GM21515 (cell line): Measurements from ENCODE around the gene CNDP2.
A peak's percentile ranks its signal among the peaks of the same experiment; 100 is the strongest.

ENCODE experiments used
- ATAC-seq: cut with Tn5 transposase; IDR thresholded peaks from one replicate; pipeline ENCODE4 v1.9.1; 2021; ENCODE audit not compliant: unreplicated experiment

Gene CNDP2

DNA sequence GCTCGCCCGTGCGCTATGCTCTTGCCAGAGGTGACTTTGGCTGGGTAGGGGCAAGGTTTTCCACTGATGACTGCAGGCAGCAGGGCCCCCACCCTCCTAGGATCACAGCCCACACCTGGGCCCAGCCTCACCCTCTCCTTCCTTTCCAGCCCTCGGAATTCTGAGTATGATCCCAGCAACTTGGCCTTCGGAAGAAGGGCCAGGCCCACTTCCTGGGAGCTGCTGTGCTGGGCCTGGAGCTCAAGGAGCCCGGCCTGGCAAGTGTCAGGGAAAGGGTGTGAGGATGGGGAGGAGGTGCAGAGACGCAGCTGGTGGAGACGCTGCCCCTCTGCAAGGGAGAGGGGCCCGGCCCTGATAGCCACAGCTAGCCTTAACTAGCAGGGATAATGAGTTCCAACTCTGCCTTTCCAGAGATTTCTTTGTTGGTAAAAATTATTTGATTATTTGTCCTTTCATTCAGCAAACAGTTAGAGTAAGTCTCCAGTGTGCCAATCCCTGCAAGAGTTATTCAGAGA, 36.4 kb downstream of the CNDP2 start:
- ATAC-seq = no peak

DNA sequence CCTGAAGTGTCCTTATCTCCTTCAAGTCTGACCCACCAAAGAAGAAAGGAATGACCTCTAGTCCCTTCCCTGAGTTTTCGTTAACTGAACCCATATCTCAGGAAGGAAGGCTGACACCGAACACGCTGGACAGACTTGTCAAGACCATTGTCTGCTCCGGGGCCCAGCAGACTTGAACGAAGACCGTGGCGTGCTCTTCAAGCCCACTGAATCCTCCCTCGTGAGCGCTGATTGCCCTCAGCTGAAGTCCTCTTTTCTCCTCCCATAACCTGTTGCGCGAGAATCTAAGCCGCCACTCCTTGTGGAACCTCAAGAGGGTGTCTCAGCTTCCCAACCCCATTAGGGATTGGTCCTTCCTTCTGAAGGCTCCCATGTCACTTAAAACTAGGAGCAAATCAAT, 37.5 kb downstream of the CNDP2 start:
- no peak for ATAC-seq

DNA sequence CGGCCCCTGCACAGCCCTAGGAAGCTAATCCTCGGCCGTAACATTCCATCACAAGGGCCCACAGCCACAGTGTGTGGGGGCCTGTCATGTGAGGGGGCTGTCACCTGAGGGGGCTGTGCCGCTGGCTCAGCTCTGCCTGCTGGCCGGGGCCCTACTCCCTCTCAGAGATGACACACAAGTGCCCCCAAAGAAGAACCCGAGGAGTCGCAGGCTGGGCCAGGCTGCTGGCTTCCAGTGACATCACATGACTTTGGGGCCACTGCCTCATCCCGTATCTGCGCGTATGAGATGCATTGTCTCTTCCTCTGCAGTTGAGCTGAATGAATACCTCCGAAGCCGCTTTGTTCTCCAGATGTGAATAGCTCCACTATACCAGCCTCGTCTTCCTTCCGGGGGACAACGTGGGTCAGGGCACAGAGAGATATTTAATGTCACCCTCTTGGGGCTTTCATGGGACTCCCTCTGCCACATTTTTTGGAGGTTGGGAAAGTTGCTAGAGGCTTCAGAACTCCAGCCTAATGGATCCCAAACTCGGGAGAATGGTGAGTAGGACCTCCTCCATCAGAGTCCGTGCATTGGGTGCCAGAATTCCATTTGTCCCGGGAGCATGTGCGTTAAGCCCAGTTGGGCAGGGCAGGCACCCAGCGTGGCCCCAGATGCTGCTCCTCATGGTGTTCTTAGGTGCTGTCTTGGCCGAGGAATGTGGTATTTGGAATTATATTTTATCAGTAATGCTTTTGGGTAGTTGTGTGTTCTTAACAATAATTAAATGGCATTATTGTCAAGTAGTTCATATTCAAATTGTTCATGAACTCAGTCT, 38.2 kb downstream of the CNDP2 start, which contains the start of gene CNDP1:
TSS of gene CNDP1 (plus strand) at position 351 of the 820 bp plus-strand sequence. CDS start at position 519, 168 bp downstream.
- no peak for ATAC-seq

DNA sequence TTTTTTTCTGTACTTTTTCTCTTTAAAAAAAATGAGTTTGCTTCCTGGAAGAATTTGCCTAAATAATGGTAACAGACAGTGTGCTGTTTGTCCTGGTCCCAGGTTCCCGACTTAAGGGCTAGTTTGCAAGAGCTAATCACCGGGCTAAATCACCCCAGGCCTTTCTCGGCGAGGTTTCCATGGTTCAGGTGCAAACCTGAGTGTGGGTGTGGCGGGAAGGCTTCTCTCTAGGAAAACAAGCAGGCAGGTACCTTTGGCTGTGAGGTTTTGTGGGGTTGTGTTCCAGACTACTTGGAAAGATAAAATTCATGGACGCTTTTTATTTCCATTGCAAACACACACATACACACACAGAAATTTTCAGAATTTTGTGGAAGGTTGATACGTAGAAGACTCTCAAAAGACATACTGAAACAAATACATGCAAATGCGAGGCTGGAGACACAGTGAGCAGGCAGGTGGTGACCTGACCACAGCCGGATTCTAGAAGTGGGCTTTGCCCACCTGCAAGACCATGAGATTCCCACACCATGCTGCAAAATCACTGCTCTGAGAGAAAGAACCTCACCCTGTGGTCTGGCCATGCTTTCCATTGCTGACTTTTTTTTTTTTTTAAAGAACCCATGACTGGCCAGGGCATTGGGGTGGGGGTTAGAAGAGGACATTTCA, 39.0 kb downstream of the CNDP2 start:
- ATAC-seq = no peak

DNA sequence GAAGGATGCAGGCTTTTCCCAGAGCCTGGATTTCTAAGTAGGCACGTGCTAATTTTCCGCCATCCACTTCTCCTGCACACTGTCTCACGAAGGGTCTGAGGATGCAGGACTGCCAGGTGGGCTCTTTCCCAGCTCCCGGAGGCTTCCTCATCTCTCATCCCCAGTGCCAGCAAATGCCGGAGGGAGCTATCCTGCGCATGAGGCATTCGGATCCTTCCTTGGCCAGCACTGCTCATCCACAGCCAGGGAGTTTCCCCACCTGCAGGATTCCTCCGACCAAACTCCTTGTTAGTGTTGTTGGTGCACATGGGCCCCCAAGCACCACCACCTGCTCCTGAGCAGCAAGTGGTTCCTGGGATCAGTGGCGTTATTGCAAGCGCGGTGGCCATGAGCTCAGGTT, 43.1 kb downstream of the CNDP2 start:
- ATAC-seq = no peak

DNA sequence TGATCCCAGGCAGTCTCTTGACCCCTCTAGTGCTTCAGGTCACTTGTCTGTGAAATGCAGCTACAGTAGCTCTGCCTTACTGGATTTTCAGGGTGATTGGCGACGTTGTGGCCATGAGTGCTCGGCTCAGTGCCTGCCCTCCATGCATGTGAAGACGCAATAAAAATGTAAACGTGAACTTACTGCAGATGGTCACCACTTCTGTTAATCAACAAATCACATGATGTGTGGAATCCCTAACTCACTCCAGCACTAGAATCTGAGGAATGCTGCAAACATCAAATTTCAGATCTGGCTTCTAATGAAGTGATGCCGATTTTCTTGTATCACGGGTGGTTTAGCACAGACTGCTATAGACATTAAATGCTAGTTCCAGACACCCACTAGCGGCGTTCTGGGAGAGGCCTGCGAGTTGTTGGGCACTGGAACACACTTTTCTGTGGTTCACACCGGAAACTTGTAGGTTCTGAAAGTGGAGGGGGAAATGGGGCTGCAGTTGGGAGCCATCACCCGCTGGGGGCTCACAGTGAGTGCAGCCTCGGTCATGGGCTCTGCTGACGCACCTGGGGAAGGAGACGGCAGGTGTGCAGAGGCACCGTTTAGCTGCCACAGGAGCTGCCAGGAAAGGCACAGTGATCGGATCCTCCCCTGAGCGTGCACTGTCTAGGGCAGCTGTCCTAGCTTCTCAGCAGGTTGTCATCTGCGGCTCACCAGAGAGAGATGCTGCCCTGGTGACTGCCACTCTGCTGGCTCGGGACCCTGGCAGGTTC, 44.7 kb downstream of the CNDP2 start:
- ATAC-seq = no peak

DNA sequence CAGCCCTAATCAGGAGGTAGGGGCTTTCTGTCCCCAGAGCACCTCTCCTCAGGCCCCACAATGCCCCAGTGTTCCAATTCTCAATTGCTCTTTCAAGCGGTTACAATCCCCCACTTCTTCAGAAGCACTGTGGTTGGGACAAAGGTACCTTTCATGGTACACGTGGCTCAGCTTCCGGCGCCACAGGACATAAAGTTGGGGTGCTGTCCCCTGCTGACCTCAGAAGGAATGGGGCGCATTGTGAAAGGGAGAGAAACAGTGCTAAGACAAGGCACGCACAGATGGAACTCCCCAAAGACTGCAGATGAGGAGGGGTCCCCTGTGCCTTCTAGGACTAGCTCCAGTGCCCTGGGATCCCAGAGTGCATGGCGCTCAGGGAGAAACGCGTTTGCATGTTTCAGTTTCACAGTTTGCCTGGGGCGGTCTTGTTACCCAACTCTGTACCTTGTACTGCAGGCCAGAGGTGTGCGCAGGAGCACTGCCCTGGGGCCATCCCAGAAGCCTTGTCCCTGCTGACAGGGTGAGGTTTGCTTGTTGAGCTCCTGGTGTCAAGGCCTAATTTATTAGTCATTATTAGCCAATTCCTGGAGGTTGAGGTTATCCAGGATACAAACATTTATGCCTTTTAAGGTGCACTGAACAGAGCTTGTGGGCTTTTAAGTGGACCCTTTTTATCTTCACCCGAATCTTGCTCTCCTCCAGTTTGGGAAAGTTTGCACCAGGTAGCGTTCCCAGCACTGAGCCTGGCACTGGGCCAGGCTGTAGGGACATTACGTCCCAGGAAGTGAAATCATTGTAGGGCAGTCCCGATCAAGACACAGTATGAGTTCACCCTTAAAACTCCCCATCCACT, 45.8 kb downstream of the CNDP2 start:
- ATAC-seq = no peak

DNA sequence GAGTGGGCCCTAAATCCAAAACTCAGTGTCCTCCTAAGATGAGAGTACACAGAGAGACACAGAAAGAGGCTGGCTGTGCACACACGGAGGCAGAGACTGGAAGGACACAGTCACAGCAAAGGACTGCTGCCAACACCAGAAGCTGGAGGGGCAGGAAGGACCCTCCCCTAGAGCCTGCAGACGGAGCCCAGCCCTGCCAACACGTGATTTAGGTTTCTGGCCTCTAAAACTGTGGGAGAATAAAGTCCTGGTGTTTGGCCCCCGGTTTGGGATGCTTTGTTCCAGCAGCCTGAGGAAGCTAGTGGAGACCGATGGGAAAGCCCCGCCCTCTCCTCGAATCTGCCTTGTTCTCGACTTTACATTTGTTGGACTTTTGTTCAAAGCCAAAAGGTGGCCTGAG, 48.7 kb downstream of the CNDP2 start:
- no peak for ATAC-seq

DNA sequence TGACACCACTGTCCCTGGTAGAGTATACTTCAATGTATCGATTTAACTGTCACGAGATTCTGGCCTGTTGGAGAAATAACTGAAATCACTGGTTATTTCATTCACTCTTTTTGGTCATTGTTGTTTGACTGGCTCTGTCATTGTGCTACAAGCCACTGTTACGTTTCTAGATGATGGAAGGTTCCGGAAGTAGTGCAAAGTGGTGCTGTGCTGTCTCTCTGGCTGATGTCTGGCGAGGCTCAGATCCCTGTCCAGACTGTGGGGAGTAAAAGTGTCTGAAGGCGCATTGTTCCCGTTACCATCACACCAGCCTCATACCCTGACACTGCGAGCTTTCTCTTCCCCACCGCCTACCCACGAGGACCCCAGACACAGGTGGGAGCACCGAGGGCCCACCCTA, 49.8 kb downstream of the CNDP2 start:
- no peak for ATAC-seq

DNA sequence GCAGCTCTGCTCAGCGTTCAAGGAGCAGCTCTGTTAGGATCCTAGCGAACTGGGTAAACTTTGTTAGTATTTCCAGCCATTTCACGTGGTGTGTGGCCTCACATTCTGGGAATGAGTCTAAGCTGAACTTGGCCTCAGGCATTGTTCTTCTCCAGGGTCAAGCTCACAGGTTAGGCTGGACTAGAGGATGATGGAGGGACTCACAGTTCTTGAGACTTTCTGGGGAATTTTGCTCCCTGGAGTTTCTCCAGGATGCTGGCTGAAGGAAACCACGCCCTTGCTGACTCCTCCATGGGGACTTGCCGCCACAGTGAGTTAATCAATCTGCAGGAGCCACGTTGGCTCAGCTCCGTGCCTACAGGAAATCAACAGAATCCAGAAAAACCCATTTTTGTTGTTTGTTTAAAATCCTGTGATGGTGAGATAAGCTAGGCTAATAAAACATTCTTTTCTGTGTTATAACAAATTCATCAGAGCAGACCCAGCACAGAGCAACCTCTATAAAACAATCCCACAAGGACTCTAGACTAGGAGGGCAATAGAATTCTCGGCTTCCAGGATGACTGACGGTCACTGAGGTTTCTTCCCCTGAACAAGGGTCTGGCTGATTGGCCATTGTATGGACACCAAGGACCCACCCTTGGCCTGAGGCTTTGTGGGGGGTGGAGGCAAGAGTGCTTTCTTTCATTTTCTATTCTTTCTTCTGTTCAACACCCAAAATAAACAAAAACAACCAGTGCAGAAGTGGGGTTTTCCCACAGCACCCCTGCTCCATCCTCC, 50.8 kb downstream of the CNDP2 start:
- no peak for ATAC-seq

DNA sequence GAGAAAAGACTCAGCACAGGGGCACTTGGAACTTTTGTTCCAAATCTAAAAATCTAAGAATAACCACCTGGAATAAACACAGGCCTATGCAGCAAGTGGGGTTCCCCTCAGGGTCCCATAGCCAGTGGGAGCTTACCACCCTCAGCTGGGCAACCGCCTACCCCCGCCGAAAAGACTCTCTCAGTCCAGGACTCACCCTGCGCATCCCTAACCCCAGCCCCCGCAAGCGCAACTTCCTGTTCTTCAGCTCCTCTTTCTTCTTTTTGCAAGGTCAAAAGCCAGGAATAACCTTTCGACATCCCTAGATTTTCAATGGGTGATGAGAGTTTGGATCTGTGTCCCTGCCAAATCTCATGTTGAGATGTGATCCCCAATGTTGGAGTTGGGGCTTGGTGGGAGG, 51.7 kb downstream of the CNDP2 start:
- no peak for ATAC-seq

DNA sequence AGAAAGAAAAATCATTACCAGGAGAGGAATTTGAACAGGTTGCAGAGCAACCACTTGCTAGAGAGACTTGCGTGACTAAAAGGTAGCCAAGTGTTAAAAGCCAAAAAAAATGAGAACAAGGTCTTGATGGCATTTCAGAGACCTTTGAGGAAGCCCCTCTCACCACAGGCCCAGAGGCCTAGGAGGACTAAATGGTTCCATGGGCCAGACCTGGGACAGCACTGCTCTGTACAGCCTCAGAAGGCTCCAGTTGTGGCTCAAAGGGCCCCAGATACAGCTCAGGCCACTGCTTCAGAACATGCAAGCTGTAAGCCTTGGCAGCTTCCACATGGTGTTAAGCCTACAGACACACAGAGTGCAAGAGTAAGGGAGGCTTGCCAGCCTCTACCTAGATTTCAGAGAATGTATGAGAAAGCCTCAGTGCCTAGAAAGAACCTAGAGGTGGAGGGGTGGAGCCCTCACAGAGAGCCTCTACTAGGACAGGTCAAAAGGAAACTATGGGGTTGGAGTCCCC, 53.5 kb downstream of the CNDP2 start:
- no peak for ATAC-seq

DNA sequence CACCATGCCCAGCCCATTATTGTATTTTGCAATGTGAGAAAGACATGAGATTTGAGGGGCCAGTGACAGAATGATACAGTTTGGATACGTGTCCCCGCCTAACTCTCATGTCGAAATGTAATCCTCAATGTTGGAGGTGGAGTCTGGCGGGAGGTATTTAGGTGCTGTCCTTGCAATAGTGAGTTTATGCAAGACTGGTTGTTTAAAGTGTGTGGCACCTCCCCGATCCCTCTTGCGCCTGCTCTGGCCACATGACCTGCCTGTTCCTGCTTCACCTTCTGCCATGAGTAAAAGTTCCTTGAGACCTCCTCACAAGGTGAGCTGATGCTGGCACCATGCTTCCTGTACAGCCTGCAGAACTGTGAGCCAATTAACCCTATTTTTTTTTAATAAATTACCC, 54.7 kb downstream of the CNDP2 start:
- ATAC-seq = no peak

DNA sequence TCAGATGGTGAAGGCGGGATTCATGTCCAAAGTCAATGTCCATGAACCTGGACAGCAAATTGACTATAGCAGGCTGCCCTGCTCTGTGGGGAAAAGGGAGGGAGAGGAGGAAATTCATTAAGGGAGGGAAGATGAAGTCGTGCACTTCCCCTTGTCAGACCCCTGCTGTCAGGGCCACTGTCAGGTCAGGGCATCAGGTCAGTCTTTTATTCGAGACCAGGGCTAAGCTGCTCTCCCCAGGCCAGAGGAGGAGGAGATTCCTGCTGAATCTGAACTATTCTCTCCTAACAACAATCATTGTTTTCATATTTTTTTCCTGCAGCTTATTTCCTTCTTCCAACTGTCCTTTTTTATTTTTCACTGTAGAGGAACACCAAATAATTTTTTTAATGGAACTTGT, 55.3 kb downstream of the CNDP2 start:
- no peak for ATAC-seq

DNA sequence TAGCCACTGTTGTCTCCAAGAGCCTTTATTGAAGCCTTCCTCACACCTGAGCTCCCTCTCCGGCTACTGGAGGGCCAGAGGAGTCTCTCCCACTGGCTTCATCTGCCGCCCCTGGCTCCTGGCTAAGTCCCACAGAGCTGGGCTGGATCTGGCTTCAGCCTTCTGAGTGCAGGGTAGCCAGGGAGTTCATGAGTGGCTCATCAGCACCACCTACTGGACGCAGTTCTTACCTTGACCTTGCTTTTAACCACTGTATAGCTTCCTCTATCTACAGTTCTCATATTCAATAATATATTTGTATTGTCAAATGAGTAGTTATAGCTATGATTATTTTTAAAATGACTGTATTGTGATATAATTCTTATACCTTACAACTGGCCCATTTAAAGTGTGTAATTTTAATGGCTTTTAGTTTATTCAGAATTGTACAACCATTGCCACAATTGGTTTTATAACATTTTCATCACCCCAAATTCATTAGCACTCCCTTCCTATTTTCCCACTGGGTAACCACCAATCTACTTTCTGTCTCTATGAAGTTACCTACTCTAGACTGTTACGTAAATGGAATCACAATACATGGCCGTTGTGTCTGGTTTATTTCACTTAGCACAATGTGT, 55.9 kb downstream of the CNDP2 start:
- ATAC-seq = peak; percentile 99

DNA sequence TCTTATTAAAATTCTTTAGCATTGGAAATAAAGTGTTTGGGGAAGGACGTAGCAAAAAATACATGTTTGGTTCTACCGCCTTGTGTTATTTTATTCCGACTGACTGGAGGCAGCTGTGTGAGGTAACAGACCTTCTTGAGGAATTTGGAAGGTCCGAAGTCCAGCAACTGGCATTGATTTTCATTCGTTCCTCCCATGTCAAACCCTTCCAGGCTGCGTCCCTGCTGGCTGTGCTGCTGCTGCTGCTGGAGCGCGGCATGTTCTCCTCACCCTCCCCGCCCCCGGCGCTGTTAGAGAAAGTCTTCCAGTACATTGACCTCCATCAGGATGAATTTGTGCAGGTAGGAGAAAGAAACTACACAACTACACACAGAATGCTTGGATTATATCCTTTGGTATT, 60.0 kb downstream of the CNDP2 start:
- ATAC-seq = no peak

DNA sequence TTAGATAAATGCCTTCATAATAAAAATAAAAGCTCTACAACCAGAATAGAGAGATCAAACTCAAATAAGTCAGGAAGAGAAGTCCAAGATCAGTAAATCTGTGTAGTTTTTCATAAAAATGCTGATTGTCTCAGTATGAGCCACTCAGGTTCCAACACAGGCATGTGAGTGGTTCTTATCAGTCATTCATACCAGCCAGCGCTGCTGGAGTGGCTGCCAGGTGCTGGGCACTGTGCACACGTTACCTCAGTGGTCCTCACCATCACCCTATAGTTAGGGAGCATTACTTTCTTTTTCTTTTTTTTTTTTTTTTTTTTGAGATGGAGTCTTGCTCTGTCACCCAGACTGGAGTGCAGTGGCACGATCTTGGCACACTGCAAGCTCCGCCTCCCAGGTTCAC, 61.9 kb downstream of the CNDP2 start:
- no peak for ATAC-seq

DNA sequence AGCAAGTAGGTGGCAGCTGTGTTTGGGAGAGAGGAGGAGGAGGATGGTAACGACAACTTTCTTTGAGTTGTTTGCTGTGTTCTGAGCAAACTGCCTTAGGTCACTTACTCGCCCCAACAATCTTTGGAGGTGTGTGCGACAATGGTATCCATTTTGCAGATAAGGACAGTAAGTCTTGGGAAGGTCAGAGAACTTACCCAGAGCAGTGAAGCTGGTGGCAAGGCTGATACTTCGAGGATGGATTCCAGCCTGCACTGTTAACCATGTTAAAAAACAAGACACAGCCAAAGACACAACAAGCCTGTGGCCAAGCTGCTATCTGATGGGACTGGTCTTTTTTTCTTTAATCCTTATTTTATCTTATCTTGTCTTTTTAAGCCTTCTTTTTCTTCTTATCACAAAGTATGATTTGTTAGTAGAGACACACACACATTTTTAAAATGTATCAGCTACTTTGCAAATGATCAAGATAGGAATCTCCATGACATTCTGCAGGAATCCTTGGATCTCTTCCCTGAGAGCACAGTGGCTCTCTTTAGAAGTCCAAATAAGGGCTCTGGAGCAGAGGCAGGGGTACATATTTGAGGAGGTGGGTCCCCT, 66.1 kb downstream of the CNDP2 start:
- no peak for ATAC-seq

DNA sequence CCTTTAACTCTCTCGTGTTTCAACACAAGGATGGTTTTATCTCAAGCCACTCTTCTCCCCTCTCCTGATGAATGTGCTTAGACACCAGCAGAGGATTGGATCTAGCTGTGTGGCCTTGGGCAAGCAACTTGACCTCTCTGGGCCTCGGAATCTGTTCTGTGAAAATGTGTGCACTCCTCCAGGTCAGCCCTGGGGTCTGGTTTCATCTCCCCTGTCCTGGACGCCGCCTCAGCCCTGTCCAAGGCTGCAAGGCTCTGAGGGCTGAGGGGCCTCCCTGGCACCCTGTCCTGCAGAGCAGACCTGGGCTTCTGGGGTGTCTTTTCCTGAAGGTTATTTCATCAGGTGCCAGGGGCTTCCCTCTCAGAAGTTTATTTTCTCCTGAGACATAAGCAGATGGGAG, 66.6 kb downstream of the CNDP2 start:
- no peak for ATAC-seq
